ENCODE data around the gene PDE6A.

DNA sequence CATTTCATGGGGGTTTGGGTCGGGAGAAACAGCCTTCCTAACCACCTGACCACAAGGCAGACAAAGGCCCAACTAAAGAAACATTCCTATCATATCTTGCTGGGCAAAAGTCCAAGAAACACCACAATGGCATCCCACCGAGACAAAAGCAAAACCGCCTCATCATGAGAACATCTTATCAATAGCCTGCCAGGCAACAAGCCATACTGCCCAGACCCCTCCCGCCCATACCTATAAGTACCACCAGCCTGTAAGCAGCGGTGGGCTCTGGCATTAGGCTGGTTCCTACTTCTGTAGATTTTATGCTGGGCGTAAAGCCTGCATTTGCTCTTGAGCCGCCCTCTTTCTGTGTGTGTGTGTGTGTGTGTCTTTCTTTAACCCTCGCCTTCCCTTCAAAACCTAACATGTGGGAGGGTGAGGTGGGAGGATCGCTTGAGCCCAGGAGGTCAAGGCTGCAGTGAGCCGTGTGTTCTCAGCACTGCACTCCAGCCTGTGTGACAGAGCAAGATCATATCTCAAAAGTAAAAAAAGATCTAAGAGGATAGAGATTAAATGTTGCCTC, 56.9 kb downstream of the PDE6A start:
- TF ChIP-seq NR3C1 (IDR thresholded peaks at IDR 0.05) (no peak), EP300 (IDR thresholded peaks at IDR 0.05) (no peak), CTCF (IDR thresholded peaks at IDR 0.05) (no peak), POLR2AphosphoS2 (conservative IDR thresholded peaks at IDR 0.05; ENCODE audit: low read length) (no peak), CEBPB (IDR thresholded peaks at IDR 0.05) (no peak), RARB (CRISPR knock-in tag; IDR thresholded peaks at IDR 0.05) (no peak), JUN (IDR thresholded peaks at IDR 0.05) (no peak), BHLHE40 (IDR thresholded peaks at IDR 0.05; ENCODE audit: low read depth, low read length) (no peak), POLR2A (IDR thresholded peaks at IDR 0.05; ENCODE audit: low read length) (no peak), TP53 (CRISPR knock-in tag; IDR thresholded peaks at IDR 0.05) (no peak)

Data from A549 (cell line).